NCI-H774 (cell line): ENCODE measurements around the gene RORC.
A peak's percentile ranks its signal among the peaks of the same experiment; 100 is the strongest.
"Not testable (repeated sequence)": the region's sequence is repeated elsewhere in the genome, so short reads cannot be mapped to it uniquely, and the experiment has no call there.

Experiments
- DNase-seq: peaks from one replicate; lab custom pipeline; 2025; lab: John Stamatoyannopoulos, UW

The RORC gene

GRCh38 chr1:151831605-151832004, at the start of gene RORC:
TSS of gene RORC (minus strand) at chr1:151831802. CDS start at chr1:151831764, 38 bp downstream.
- DNase-seq: peak; percentile 2

- no peak for DNase-seq
Observed at GRCh38 chr1:151875419-151876097, 44.0 kb upstream of the RORC start.

GRCh38 chr1:151872776-151873175, 41.2 kb upstream of the RORC start:
- not testable (repeated sequence) for DNase-seq

GRCh38 chr1:151871284-151872030, 39.9 kb upstream of the RORC start:
- no peak for DNase-seq

- DNase-seq: peak; percentile 33
Observed at GRCh38 chr1:151868486-151868885, 36.9 kb upstream of the RORC start.

- DNase-seq: no peak
Observed at GRCh38 chr1:151867765-151868411, 36.3 kb upstream of the RORC start.

GRCh38 chr1:151867321-151867720, 35.7 kb upstream of the RORC start:
- DNase-seq: no peak

- no peak for DNase-seq
Observed at GRCh38 chr1:151864411-151864810, 32.8 kb upstream of the RORC start.

- no peak for DNase-seq
Observed at GRCh38 chr1:151862604-151863003, 31.0 kb upstream of the RORC start.

GRCh38 chr1:151860504-151861187, 29.0 kb upstream of the RORC start:
- DNase-seq: no peak

- no peak for DNase-seq
Observed at GRCh38 chr1:151859891-151860293, 28.3 kb upstream of the RORC start.

GRCh38 chr1:151858886-151859665, 27.5 kb upstream of the RORC start:
- no peak for DNase-seq

GRCh38 chr1:151858030-151858746, 26.6 kb upstream of the RORC start:
- no peak for DNase-seq

- no peak for DNase-seq
Observed at GRCh38 chr1:151855933-151856332, 24.3 kb upstream of the RORC start.

GRCh38 chr1:151855516-151855915, 23.9 kb upstream of the RORC start:
- DNase-seq: not testable (repeated sequence)

GRCh38 chr1:151854658-151855057, 23.1 kb upstream of the RORC start:
- DNase-seq: no peak

GRCh38 chr1:151853411-151853943, 21.9 kb upstream of the RORC start, which contains the start of gene THEM5:
TSS of gene THEM5 (minus strand) at chr1:151853712. CDS start at chr1:151853565, 147 bp downstream.
- DNase-seq: no peak

- DNase-seq: no peak
Observed at GRCh38 chr1:151852733-151853132, 21.1 kb upstream of the RORC start.

- no peak for DNase-seq
Observed at GRCh38 chr1:151851886-151852285, 20.3 kb upstream of the RORC start.

- no peak for DNase-seq
Observed at GRCh38 chr1:151849871-151850270, 18.3 kb upstream of the RORC start.

- DNase-seq: no peak
Observed at GRCh38 chr1:151849126-151849525, 17.5 kb upstream of the RORC start.
